HG03066 (cell line): ENCODE measurements around the gene AHNAK.
A peak's percentile ranks its signal among the peaks of the same experiment; 100 is the strongest.
"Not testable (repeated sequence)": the region's sequence is repeated elsewhere in the genome, so short reads cannot be mapped to it uniquely, and the experiment has no call there.

ENCODE experiments used
- ATAC-seq: cut with Tn5 transposase; IDR thresholded peaks from one replicate; pipeline ENCODE4 v1.9.1; 2021; ENCODE audit warnings: low read depth; ENCODE audit not compliant: unreplicated experiment

The AHNAK gene

DNA sequence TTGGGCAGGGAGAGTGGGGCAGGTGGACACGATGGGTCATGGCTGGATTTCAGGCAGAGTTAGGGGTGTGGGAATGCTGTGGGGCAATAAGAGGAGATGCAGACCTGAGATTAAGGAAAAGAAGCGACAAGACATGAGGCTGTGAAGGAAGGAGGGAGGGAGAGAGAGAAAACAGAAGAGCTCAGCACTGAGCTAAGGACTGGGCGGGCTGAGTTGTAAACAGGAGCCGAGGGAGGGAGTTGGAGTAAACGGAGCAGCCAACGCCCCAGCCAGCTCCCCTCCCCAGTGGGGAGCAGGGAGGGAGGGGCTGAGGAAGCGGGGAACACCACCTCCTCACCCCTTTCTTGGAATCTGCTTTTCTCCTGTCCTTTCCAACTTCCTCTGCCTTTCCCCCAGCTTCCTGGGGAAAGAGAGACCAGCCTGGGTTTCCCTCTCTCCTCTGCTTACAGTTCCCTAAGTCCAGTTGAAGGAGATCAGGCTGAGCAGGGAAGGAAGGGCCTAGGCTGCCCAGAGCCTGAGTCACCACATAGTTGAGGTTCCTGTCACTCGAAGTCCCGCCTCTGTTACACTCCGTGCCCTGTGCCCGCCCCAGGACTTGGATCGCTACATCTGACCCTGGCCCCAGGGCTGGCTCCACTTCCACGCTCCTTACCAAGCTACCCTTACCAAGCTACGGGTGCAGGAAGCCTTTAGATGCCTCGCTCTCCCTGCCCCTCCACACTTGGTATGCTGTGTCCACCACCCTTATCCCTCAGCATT lies 6.7 kb upstream of the AHNAK start:
- ATAC-seq = no peak

DNA sequence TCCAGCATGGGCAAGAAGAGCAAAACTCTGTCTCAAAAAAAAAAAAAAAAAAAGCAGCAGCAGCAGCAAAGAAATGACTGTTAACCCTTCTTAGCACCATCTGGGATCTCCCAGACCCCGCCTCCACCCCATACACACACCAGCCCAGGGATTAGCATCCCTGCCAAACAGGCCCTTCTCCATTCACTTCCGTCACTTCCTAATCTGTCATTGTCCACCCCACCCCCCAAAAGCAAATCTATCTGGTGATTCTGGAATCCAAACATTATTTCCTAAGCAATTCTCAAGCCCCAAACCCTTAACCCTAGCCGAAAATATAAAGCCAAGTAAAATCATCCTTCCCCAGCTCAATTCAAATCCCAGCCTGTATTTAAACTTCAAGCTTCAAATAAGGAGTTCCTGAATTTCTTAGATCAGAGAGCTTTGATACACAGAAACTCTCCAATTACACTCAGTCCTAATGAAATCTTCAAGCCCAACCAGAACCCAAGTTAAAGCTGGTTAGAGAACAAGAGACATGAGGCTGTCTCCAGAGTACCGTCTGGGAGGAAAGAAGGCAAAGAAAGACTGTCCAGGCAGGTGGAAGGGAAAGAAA lies 6.0 kb upstream of the AHNAK start:
- no peak for ATAC-seq

DNA sequence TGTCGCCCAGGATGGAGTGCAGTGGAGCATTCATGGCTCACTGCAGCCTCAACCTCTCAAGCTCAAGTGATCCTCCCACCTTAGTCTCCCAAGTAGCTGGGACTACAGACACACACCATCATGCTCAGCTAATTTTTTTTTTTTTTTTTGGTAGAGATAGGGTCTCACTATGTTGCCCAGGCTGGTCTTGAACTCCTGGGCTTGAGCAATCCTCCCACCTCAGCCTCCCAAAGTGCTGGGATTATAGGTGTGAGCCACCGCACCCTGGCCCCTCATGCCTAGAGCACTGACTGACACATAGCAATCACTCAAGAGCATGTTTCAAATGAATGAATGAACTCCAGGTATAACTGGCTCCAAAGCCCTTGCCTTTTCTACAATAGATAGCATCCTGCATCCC lies 3.9 kb upstream of the AHNAK start:
- ATAC-seq = not testable (repeated sequence)

DNA sequence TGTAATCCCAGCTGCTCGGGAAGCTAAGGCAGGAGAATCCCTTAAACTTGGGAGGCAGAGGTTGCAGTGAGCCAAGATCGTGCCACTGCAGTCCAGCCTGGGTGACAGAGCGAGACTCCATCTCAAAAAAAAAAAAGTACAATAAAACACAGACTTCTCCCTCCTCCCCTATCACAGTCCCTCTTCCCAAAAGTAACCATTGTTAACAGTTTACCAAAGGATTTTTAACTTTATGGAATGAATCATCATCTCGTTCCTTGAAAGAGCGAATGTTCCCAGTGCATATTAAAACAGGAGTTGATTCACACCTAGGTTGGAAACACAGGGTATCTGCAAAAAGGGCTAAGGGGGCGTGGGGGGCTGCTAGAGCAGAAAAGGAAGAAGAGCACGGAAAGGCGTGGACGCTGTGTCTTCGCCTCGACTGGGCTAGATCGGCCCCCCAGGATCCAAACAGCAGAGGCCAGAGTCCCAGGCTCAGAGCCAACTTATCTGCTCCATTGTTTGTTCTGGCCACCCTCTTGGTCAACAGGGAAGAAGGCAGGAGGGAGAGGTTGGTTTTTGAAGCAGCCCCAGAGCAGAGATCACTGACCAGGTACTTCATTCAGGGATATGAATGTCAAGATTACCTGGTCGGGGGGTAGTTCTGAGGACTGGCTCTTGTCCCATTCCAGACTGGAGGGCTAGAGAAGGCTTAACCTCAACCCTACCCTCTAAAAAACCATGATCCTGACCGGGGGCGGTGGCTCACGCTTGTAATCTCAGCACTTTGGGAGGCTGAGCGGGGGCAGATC lies 2.1 kb upstream of the AHNAK start:
- no peak for ATAC-seq

DNA sequence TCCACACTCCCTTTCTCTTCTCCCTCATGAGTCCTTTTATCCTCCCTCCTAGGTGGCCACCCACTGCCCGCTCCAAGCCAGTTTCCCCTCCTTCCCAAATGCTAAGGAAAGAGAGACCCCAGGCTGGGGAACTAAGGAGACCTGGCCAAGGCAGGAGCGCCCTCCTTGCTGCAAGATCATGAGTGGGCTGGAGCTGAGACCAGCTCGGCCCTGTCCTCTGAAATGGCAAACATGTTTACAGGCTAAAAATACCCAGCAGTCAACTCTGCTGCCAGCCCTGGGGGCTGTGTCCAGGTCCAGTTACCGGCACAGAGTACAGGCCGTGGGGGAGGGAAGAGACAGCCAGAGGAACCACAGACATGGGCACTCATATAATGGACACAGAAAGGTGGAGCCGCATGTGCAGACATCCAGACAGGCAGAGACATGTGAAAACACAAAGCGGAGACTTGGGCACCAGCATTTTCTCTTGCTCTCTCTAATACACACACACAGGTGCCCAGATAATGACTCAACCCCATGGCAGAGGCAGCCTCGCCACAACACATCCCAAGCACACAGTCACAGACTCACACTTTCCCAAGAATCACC lies 1.2 kb upstream of the AHNAK start:
- ATAC-seq = no peak

DNA sequence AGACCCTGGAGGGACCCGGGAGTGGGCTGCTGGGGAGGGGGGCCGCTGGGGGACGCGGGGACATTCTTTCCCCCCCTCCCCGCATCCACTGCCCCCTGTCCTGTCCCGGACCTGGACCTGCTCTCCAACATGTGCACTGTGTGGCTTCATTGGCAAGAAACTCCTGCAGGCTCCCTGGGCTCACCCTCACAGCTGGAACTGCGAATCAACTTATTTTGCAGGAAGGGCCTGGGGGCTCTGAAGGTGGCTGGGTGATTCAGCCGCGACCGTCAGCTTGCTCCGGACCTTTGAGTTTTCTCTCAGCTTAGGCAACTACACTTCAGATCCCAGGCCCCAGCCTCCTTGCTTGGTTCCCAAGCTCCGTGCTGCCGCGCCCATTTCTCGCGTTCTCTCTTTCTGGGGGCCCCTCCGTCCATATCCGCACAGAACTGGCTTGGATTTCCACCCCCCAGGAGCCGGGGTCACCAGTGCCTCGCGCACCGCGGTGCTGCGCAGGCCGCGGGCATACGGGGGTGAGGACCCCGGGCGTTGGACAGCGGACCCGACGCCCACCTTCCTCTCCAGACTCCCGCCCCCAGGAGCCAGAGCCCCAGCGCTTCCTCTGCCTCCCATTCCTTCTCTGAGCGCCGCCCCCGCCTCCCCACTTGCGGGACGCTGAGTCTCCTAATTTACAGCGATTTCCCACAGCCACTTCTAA lies 471 bp upstream of the AHNAK start:
- no peak for ATAC-seq

DNA sequence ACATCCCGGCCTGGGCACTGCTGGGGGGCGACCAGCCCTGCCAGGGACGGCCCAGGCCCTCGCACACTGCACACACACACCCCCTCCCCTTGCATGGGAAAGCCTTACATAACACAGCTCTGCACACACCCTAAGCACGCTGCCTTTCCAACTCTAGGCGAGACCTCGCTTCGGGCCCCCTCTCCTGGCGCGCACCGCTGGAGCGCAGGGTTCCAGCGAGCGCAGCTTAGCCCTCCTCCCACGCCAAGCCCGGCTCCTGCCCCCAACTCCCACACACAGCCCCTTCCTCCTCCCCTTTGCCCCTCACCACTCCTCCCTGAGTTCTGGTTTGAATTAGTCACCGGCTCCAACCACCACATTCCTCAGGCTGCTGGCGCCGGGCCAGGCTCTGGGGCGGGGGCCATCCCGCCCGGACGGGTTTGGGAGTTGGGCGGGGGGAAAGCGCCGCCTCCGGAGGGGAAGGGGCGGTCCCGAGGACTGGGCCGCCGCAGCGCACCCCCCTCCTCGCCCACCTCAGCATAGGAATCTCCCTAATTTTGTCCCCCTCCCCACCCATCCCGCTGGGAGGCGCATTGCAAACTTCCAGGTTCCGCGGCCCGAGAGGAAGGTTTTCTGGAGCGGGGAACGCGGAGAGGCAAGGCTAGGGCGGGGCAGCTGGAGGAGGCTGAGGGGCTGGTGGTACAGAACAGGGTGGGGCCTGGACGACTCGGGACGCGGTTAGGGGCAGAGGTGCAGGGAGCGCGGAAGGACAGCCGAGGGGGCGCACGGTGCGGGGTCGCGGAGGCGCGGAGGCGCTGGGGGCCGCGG lies 966 bp downstream of the AHNAK start:
- ATAC-seq = no peak

DNA sequence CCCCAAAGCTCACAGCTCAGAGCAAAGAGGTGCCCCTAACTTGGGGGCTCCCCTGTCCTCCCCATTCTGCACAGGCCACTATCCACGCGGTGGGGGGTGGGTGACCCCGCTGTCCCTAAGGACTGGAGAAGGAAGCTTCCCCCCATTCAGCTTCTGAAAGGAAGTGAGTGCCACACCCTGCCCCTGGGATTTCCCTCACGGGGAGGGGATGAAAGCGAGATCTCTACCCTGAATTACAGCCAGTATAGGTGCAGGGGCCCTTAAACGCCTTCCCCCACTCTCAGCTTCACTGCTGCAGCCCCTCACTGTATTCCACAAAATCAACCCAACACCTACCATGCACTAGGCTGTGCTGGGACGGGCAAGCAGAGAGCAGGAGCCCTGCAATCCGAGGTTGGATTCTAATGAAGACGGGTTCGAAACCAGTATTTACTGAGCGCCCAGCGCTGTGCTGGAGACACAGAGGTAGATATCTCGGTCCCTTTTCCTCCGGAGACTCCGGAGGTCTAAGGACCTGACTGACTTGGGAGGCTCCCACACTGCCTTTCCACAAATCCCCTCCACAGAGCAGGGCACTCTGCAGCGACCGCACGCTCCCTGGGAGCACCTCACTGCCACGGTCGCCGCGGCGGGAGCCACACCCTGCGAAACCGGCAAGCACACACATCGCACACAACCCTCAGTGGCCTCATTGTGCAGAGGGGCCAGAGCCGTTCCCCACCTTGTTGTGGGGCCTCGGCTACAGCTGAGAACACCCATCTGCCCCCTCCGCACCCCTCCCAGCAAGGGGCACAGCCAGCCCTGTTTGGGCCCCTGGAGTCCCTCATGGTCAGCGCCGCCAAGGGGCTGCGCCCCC lies 1.8 kb downstream of the AHNAK start:
- no peak for ATAC-seq

DNA sequence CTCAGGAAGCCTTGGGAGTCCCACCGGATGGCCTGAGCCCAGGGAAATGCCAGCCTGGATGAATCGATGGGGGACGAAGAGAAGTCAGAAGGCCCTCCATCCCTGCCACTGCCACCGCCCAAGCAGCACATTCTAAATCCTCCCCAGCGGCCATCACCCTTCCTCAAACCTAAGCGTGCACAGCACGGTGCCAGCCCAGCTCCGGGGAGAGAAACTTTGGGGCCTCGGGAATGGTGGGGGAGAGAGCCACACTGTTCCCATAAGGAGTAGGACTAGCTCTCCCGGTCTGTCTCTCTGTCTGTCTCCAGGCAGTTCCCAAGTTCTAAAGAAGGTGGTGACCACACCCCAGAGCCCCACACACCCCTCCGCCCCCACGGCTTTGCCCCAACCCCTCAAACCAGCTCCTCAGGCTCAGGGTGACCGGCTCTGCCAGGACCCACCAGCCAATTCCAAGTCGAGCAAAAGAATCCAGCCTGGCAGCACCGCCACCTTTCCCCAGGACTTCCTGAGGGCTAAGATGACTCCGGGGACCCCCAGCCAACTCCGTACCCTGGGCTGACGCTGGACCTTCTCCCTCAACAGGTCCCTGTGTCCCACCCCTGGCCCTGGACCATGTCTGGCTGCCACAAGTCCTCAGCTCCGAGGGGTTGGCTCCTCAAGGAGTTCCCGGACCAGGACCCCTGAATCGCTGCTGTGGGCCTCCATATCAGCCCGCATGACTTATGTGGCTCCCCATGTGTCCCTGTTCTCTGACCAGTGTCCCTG lies 2.7 kb downstream of the AHNAK start:
- ATAC-seq = no peak

DNA sequence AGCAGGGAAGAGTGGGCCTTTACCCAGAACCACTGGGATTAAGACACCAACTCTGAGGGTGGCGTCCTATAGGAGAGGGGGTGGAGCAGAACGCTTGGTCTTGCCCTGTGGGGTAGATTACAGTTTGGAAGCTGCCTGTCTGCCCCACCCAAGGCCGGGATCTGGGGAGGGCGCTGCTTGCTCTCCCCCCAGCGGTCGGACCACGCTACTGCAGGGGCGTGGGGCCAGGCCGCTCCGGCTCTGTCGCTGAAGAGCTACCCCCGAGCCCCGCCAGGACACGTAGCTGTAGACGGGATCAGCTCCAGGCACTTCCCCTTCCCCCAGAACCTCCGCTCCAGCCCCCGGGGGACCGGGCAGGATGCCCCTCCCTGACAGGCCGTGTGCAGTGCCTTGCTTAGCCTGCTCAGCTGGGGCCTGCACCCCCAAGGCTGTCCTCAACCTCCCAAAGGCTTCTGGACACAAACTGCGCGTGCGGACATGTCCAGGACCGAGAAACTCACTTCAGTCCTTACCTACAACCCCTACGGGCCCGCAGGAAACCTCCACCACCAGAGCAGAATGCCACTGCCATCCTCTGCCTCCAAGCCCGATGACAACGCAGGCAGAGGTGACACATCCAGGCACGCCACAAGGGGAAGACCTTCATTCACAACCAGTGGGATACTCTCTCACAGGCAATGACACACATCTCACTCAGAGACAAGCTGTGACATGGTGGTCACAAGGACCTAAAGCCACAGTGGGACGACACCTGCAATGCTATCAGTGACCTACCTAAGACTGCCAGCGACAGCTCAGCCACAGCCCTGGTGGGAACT lies 3.6 kb downstream of the AHNAK start:
- ATAC-seq = no peak

DNA sequence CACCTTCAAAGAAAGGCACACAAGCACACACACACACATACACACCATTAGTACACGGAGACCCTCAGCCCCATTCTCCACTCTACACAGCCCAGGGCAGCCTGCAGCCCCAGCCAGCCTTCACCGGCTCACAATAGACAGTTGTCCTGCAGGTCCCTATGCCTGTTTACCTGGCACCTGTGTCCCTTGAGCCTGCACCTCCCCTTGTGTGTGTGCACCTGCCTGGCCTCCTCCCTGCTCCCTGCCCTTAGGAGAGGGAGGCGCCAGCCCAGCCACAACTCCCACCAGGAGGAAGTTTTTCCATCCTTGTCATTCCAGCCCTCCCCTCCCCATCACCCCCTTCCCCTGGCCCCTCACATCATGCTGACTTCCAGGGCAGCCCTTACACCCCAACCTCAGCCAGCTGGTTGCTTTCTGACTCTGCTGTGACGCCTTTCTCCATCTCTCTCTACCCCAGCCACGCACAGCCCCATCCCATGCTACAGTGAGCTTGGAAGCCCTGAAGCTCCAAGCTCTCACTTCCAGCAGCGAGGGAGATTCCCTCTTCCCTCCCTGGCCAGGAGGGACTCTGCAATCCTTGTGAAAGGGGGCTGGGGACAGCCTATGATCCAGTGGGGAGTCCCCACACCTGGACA lies 4.4 kb downstream of the AHNAK start:
- no peak for ATAC-seq

DNA sequence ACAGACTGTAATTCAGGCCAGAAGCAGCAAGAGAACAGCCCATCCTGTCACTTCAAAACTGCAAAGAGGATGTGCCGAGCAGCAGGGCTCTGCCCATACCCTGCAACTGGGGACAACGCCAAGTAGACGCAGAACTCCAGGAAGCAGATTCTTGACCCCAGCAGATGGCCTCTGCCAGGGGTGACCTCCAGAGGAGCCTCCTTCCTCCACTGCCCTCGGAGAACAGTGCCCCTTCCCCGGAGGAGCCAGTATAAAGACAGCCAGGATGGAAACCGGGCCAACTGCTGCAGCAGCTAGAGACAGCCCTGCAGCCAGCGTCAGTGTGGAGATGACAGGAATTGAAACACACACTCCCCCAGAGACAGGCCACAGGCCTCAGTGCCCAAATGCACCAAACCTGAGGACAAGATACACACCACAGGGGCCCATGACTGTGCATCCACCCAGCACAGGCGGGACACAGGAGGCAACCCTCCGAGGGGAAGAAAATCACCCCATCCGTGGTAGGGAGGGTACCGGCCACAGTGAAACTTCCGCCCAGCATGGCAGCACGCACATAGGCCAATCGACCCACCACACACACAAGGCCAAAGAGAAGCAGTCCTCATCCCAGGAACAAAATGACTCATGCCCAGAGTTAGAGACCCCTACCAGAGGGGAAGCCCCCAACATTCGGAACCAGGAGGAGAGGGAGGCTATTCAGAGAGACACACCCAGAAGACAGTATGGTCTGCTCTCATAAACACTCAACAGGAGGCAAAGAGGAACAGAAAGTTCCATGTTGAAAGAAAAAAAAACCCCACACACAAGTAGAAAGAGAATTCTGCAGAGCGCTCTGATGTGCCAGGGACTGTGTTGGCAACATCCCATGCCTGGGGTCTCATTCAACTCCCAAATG lies 5.6 kb downstream of the AHNAK start:
- peak; percentile 66 for ATAC-seq

DNA sequence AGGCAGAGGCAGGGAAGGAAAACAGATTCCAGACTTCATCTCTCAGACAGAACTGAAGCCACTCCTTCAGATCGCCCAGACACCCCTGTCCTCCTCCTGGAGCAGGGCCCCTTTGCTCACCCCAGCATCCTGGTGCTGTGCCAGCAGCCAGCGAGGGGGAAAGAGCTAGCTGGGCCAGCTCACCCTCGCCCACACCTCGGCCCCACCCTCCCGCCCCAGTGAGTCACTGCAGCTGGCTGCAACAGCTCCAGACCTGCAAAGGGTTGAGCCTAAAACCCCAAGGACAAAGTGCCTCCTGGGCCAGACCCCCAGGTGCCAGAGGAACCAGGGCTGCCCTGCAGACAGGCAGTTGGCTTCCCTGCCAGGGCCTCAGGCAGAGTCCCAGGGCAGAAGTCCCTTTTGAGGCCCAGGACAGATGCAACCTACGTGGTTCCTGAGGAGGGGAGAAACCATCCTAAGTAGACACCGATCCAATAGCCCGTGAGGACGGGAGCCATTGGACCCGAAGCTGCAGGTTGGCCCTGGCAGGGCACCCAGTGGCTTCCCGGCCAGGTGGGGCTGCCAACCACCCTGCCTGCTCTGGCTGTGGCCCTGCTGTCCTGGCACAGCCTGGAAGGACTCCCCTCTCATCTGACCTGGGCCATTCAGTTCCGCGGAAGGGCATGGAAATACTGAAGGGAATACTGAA lies 7.2 kb downstream of the AHNAK start:
- no peak for ATAC-seq

DNA sequence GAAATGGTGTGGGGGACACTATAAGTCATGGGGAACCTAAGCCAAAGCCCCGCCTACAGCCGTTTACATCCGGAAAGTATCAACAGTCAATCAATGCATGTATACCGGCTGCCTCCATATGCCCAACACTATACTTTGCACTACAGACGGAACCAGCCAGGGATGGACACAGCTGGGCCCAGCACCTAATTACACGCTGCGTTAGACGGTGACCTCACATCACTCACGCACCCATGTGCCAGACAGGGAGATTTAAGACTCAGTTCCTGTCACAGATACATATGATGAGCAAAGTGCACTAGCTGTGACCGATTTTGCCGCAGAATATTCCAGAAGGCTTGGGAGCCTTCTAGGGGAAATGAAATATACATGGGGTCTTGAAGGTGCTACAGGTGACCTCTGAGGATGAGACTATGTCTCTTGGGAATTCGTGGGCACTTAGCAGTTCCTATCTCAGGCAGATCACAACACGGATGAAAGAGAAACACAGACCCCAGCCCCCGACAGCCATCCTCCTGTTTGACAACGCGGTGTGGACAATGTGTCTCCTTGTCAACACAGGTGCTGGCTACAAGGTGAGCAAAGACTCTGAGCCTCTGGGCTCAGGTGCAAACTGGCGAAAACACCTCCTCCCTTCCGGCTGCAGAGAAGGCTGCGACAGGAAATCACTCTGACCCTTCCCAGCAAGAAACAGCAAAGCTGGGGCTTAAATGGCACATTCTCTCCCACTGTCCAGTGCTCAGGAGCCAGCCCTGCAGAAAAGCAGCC lies 8.0 kb downstream of the AHNAK start:
- no peak for ATAC-seq
